HG03342 (cell line): ENCODE measurements around the gene LMO7.
"Not testable (repeated sequence)": the region's sequence is repeated elsewhere in the genome, so short reads cannot be mapped to it uniquely, and the experiment has no call there.

Source experiments
- ATAC-seq: cut with Tn5 transposase; IDR thresholded peaks from one replicate; pipeline ENCODE4 v1.9.1; 2021; ENCODE audit warnings: mild to moderate bottlenecking, moderate library complexity; ENCODE audit not compliant: unreplicated experiment

The LMO7 gene

GRCh38 chr13:75769141-75769905 is 133.2 kb downstream of the LMO7 start:
- no peak for ATAC-seq

DNA sequence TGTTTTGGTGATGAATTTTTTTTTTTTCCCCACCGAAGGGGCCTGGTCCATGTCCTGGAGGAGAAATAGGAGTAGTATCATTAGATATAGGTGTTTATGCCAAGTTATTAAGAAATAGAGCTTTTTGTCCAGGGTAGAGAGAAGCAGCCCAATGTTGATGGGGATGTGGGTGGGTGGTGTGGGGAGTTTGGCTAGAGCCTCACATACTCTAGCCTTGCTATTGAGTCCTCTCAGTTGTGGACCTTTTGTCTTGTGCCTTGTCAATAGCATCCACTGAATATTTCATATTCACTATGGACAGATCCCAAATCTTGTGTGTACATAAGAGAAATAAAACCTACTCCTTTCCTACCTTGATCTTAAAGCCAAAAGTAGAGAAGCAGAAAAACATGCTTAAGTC is 134.0 kb downstream of the LMO7 start:
- no peak for ATAC-seq

DNA sequence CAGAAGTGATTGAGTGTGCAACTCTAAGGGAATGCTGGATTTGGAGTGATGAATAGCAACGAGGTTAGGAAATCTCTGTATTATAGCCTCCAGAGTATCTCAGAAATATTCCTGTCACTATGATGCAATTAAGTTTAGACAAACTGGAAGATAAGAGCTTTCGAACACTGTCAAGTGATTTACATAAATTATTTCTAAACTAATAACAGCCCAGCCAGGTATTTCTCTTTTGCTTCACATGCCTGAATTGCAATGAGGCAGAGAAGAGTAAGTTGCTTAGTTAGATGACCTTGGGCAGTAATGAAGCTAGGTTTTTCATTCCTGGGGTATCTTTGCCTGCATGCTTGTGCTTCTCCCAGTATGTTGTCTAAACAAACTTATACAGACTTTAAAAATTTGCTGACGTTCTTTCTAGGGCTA is 134.5 kb downstream of the LMO7 start:
- ATAC-seq = no peak

DNA sequence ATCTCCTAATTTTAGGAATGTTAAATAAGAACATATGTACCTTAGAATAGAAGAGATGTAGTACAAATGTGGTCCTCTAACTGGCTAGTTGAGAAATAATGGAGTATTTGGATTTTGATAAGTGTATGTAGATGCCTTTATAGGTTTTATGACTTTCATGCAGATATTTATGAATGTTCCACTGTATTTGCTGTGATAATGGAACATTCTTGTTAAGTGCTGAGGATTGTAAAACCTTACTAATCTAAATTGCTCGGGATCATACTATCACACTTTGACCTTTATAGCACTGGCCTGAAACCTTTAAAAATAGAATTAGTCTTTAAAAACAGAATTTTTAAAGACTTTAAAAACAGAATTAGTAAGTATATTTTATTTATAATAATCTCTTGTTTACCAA is 135.1 kb downstream of the LMO7 start:
- no peak for ATAC-seq

GRCh38 chr13:75771818-75772217 is 135.7 kb downstream of the LMO7 start:
- ATAC-seq = no peak

- no peak for ATAC-seq
Observed at GRCh38 chr13:75774176-75774575, 138.0 kb downstream of the LMO7 start.

DNA sequence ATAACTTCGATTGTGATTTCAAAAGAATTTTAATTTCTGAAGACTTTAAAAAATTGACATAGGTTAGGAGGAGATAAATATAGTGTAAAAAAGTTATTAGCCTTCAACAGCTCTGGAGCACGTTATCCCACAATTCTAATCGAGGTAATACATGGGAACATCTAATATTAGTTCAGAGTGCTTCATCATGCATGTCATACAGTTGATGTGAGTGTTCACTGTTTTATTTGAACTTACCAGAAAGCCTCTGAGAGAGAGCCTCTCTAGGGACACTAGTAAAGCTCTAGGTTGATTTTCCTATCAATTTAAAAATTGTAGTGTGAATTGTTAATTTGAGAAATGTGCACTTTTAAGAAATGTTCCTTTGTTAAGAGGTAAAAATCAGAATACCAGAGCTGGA is 140.4 kb downstream of the LMO7 start:
- ATAC-seq = no peak

DNA sequence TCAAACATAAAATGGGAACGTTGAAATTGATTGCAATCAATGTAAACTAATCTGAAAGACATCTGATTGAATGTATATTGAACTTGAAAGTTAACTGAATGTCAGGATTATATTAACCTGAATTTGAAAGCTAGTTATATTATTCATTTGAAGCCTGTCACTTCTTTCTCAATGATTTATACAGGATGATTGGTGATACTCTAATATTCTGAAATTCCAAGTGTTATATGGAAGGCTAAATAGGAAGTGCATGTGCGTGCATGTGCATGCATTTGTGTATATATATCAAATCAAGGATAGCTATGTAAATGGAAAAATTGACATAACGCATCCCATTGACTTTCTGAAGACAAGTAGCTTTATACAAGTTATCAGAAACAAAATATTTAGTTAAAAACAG is 143.3 kb downstream of the LMO7 start:
- no peak for ATAC-seq

- ATAC-seq = not testable (repeated sequence)
Observed at GRCh38 chr13:75780103-75780502, 144.0 kb downstream of the LMO7 start.

GRCh38 chr13:75782985-75783384 is 146.9 kb downstream of the LMO7 start:
- no peak for ATAC-seq

DNA sequence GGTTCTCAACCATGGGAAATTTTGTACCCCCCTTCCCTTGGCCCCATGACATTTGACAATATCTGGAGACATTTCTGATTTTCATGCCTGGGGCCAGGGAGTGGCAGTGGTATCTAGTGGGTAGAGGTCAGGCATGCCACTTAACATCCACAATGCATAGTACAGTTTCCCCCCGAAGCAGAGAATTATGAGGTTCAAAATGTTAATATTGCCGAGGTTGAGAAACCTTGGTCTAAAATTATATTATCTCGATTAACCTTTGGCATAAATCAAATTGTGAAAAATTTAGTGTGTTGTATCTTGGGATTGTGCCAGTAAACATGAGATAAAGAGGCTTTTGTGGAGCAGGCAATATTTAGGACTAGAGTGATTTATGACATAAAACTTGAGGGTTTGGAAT is 147.9 kb downstream of the LMO7 start:
- no peak for ATAC-seq

DNA sequence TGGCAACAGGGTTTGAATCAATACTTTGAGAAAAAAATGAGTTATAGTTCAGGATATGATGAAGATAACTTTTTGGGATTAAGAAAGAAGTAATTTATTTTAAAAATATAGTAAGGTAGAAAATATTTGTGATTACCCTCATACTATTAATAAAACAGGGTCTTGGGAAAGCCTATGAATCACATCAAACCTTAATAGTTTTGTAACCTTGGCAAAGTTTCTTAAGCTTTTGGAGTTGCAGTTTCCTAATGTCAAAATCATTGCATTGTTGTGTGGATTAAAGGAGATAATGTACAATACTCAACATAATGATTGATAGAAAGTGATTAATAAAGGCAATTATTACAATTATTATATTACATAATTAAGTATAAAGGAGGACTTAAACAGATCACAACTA is 149.0 kb downstream of the LMO7 start:
- no peak for ATAC-seq

DNA sequence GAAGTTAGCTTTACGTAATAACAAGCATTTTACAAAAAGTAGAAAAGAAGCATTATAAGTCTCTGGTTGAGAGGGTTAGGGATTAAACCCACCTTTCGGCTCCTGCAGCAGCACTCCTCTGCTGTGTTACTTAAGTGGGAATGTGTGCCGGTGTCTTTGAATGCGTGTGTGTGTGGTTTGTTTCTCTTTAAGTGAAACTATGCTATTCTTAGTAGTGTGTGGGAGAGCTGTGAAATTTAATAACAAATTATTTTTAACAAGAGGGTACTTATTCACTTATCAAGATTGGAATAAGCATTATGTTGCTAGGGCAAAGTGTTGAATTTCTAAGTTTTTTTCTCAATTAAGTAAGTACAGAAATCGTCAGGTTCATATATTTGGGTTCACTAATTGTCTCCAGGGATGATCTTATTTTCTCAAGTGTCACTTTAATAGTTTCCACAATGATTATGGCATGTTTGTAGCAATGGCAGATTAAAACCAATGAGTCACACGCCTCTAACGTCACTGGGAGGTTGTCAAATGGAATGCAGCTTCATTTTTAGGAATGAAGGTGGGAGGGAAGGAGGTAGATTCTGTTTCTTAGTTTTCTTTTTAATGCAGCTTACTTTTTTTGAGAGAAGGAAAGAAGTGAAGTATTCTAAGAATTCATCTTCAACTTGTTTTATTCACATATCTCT is 151.3 kb downstream of the LMO7 start:
- ATAC-seq = no peak

DNA sequence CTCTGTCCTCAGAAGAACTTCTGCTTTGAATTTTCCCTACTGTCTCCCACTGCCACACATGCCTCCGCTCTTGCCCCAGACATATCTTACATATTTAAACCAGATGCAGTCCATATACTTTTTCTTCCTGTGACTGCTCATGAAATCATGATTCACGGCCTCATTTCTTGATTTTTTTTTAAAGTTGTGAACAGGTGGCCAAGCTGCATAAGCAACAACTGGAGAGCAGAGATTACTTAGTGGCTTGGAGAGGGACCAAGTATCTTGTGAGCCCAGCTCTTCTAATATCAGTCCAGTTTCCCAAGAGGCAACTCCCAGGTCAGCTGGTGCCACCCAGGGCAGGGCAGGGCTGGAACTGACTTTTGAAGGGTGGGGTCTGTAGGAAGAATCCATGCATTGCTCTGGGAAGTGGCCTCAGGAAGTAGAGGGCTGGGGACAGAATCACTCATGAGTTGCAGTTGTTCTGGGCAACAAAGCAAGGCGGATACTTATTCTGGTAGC is 152.4 kb downstream of the LMO7 start:
- no peak for ATAC-seq

- ATAC-seq = no peak
Observed at GRCh38 chr13:75789451-75790197, 153.5 kb downstream of the LMO7 start.

- ATAC-seq = no peak
Observed at GRCh38 chr13:75790198-75790970, 154.3 kb downstream of the LMO7 start.

DNA sequence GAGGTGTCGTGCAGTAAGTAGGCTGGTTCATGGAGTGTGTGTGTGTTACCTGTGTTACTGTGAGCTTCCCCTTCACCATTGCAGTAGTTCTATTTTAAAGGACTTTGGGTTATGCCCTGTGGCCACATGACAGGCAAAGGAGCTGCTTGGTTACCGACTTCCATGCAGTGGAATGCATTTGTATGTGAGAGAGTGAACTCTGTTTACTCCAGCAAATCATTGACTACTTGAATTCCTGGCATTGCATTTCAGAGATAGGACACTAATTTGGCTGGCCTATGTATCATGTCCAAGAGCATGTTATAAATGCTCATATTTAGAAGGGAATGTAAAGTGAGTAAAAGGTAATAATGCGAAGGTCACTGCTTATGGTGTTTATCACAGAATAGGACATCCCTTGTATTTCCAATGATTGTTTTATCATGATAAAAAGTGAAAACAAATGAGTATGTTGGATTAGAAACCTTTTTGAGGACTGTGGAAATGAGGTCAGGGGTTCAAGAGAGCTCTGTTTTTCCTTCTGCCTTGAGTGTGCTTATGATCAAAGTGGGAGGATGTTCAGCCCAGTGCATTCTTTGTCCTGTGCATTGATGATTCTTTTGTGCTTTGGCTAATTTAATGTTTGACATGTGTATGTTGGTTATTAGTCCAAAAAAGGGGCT is 156.5 kb downstream of the LMO7 start:
- no peak for ATAC-seq

- ATAC-seq = not testable (repeated sequence)
Observed at GRCh38 chr13:75793188-75793567, 157.0 kb downstream of the LMO7 start.

GRCh38 chr13:75794663-75795062 is 158.5 kb downstream of the LMO7 start:
- no peak for ATAC-seq

DNA sequence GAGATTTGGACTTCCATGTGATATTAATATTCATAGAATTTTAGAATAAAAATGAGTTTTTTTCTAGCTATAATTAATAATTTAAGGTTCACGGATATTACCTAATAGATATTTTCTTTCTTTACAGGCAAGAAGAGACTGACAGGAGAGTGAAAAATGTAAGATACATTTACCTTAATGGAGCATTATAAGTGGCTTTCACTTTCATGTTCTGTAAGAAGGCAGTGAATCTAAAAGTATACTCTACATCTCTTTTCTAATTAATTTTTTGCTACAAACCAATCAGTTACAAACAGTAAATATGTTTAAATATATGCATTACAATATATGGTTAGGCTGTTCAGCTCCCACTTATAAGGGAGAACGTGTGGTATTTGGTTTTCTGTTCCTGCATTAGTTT is 159.1 kb downstream of the LMO7 start:
- no peak for ATAC-seq
